PFSK-1 (cell line): ENCODE measurements around the gene MAT2A.

Experiments
- FOXP2 ChIP-seq: optimal IDR thresholded peaks from 2 replicates; pipeline ENCODE3; 2011; ENCODE audit warnings: borderline replicate concordance, control low read depth, inconsistent platforms; ENCODE audit not compliant: insufficient read depth; ENCODE audit errors: extremely low read length, extremely low read depth
- POLR2AphosphoS5 ChIP-seq: IDR thresholded peaks from 2 replicates; pipeline ENCODE4 v1.6.1; 2012; ENCODE audit warnings: low read depth, mild to moderate bottlenecking, control low read depth, low read length, moderate library complexity
- SIN3A ChIP-seq: IDR thresholded peaks from 2 replicates; pipeline ENCODE4 v1.6.1; 2012; ENCODE audit warnings: mild to moderate bottlenecking, low read length, moderate library complexity, borderline replicate concordance; ENCODE audit not compliant: insufficient read depth
- TAF1 ChIP-seq: IDR thresholded peaks from 2 replicates; pipeline ENCODE4 v1.6.1; 2012; ENCODE audit warnings: low read length, control low read depth, borderline replicate concordance; ENCODE audit not compliant: insufficient read depth
- TF ChIP-seq, protein P1 (sequence below), 2 experiments: IDR thresholded peaks; 2 replicates each; pipeline versions ENCODE4 v1.6.1 to v1.8.0; 2011 to 2012; ENCODE audit warnings: low read depth in 2 of 2, low read length in 2 of 2, control low read depth in 1 of 2, inconsistent platforms in 1 of 2, mild to moderate bottlenecking in 1 of 2, moderate library complexity in 1 of 2; ENCODE audit not compliant: insufficient read depth in 1 of 2

Gene MAT2A

DNA sequence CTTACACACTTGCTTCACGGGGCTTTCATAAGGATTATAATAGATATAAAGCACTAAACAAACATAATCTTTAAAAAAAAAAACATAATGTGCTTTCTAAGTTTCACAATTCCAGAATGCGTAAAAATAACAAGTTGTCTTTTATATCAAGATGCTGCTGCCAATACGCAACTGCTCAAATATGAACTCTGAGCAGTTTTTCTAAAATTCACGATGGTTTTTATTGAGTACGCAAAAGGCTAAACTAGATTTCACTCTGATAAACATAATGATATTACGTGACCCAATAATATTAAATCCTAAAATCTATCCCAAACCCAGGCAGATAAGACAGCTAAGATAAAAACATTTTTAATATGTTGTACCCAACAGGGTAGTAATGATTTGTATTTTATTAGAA is 24.6 kb upstream of the MAT2A start:
- TF ChIP-seq POLR2AphosphoS5 (no peak), FOXP2 (no peak), TAF1 (no peak), SIN3A (no peak)
- TF ChIP-seq, protein P1, sequence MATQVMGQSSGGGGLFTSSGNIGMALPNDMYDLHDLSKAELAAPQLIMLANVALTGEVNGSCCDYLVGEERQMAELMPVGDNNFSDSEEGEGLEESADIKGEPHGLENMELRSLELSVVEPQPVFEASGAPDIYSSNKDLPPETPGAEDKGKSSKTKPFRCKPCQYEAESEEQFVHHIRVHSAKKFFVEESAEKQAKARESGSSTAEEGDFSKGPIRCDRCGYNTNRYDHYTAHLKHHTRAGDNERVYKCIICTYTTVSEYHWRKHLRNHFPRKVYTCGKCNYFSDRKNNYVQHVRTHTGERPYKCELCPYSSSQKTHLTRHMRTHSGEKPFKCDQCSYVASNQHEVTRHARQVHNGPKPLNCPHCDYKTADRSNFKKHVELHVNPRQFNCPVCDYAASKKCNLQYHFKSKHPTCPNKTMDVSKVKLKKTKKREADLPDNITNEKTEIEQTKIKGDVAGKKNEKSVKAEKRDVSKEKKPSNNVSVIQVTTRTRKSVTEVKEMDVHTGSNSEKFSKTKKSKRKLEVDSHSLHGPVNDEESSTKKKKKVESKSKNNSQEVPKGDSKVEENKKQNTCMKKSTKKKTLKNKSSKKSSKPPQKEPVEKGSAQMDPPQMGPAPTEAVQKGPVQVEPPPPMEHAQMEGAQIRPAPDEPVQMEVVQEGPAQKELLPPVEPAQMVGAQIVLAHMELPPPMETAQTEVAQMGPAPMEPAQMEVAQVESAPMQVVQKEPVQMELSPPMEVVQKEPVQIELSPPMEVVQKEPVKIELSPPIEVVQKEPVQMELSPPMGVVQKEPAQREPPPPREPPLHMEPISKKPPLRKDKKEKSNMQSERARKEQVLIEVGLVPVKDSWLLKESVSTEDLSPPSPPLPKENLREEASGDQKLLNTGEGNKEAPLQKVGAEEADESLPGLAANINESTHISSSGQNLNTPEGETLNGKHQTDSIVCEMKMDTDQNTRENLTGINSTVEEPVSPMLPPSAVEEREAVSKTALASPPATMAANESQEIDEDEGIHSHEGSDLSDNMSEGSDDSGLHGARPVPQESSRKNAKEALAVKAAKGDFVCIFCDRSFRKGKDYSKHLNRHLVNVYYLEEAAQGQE (IDR thresholded peaks at IDR 0.05; ENCODE audit: insufficient read depth in 1 of 2, low read depth in 2 of 2, low read length in 2 of 2) = no peak

DNA sequence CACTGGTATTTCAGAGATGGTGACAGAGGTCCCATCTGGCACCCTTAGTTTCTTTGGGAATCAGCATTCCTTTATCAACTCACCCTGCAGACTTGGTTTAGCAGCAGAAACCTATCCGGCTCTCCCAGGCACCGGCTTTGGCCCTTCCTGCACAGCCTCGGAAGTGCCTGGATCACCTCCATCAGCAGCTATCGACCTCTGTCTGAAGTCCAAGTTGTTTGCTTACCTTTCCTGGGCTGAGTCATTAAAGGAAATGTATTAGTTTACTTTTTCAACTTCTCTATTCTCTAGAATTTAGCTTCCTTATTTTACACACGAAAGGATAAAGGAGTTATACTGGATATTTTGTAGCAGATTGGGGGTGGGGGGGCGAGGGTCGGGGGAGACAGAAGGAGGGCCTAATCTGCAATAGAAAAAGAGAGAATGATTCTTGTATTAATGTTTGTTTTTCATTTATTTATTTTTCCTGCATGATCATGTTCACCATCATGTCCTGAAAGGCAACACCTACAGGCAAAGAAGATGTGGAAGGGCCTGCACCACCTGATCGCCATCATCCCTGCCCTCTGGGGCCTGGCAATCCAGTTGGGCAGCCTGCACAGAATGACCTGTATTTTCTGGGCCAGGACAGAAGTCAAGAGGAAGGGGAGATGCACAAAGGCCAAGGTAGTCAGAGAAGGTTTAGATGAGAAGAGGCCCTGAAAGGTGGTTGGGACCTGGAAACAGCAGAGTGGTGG is 22.1 kb upstream of the MAT2A start:
- TF ChIP-seq, protein P1 (IDR thresholded peaks at IDR 0.05; ENCODE audit: insufficient read depth in 1 of 2, low read depth in 2 of 2, low read length in 2 of 2) = no peak
- TF ChIP-seq FOXP2 (no peak), POLR2AphosphoS5 (no peak), TAF1 (no peak), SIN3A (no peak)

DNA sequence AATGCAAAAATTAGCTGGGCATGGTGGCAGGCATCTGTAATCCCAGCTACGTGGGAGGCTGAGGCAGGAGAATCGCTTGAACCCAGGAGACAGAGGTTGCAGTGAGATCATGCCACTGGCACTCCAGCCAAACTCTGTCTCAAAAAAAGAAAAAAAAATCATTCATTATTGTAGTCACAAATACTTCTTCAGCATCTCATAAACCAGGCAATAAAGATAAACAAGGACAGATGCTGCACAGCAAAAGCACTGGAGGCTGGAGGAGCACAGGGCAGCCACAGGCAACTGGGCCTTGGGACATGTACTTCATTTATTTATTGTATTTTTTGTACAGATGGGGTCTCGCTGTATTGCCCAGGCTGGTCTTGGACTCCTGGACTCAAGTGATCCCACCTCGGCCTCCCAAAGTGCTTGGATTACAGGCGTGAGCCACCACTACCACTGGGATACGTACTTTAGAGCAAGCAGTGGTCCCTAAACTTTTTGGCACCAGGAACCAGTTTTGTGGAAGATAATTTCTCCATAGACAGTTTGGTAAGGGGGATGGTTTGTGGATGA is 16.8 kb upstream of the MAT2A start:
- TF ChIP-seq TAF1 (no peak), POLR2AphosphoS5 (no peak), FOXP2 (no peak), SIN3A (no peak)
- TF ChIP-seq, protein P1 (IDR thresholded peaks at IDR 0.05; ENCODE audit: insufficient read depth in 1 of 2, low read depth in 2 of 2, low read length in 2 of 2) = no peak

DNA sequence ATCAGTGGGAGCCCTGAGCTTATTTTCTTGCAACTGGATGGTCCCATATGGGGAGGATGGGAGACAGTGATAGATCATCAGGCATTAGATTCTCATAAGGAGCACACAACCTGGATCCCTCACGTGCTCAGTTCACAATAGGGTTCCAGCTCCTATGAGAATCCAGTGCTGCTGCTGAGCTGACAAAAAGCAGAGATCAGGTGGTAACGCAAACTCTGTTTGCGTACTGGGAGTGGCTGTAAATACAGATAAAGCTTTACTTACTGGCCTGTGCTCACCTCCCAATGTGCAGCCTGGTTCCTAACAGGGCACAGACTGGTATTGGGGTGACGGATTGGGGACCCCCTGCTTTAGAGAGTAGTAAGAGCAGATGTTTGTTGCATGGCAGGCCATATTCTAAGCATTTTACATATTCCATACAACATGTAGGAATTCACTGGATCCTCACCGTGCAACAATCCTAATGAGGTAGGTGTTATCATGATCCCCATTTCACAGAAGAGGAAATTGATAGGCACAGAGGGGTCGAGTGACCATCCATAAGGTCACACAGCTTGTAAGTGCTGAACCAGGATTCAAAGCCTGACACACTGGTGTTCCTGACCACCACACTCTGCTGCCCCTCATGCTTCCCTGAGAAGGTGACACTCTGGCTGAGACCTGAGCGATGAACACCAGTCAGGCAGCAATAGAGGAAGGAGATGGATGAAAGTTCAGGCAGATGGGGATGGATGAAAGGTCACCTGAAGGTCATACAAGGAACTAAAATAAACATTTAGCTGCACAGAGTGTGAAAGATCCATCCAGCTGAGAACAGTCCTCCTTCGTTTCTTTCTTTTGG is 15.7 kb upstream of the MAT2A start:
- TF ChIP-seq SIN3A (no peak), POLR2AphosphoS5 (no peak), FOXP2 (no peak), TAF1 (no peak)
- TF ChIP-seq, protein P1 (IDR thresholded peaks at IDR 0.05; ENCODE audit: insufficient read depth in 1 of 2, low read depth in 2 of 2, low read length in 2 of 2) = no peak
